NCI-H524 treated with DMSO at 0.1 percent for 48 hours (cell line): ENCODE data around the gene BEST4.
"Not testable (repeated sequence)": the region's sequence is repeated elsewhere in the genome, so short reads cannot be mapped to it uniquely, and the experiment has no call there.

Source experiments
- DNase-seq: peaks from one replicate; lab custom pipeline; 2025; lab: John Stamatoyannopoulos, UW

BEST4 gene

GRCh38 chr1:44777969-44778635 lies 9.9 kb downstream of the BEST4 start:
- no peak for DNase-seq

GRCh38 chr1:44777547-44777946 lies 10.4 kb downstream of the BEST4 start:
- no peak for DNase-seq

- no peak for DNase-seq
Measured at GRCh38 chr1:44776730-44777068, 11.3 kb downstream of the BEST4 start.

- DNase-seq: no peak
Measured at GRCh38 chr1:44775930-44776729, 11.8 kb downstream of the BEST4 start.

GRCh38 chr1:44775078-44775929 lies 12.7 kb downstream of the BEST4 start, which contains the start of gene RPS8:
Gene RPS8, plus strand, starts transcription at chr1:44775540. Its CDS starts 57 bp downstream, at chr1:44775597.
- peak; percentile 69 for DNase-seq

- not testable (repeated sequence) for DNase-seq
Measured at GRCh38 chr1:44766421-44766820, 21.5 kb downstream of the BEST4 start.

- no peak for DNase-seq
Measured at GRCh38 chr1:44760876-44761275, 27.1 kb downstream of the BEST4 start.

GRCh38 chr1:44759077-44759476 lies 28.9 kb downstream of the BEST4 start:
- DNase-seq: no peak

GRCh38 chr1:44757420-44757819 lies 30.6 kb downstream of the BEST4 start:
- DNase-seq: no peak

- no peak for DNase-seq
Measured at GRCh38 chr1:44747878-44748277, 40.1 kb downstream of the BEST4 start.

- no peak for DNase-seq
Measured at GRCh38 chr1:44743211-44743610, 44.8 kb downstream of the BEST4 start.

- no peak for DNase-seq
Measured at GRCh38 chr1:44740179-44740617, 47.8 kb downstream of the BEST4 start.

GRCh38 chr1:44739307-44740178 lies 48.4 kb downstream of the BEST4 start, which contains the start of gene KIF2C:
Gene KIF2C, plus strand, starts transcription at chr1:44739837. Its CDS starts 96 bp downstream, at chr1:44739933.
- peak; percentile 89 for DNase-seq

- DNase-seq: not testable (repeated sequence)
Measured at GRCh38 chr1:44738953-44739306, 49.0 kb downstream of the BEST4 start.

- no peak for DNase-seq
Measured at GRCh38 chr1:44735992-44736391, 52.0 kb downstream of the BEST4 start.

GRCh38 chr1:44733784-44734183 lies 54.2 kb downstream of the BEST4 start:
- no peak for DNase-seq
